Karpas-422 (cell line): Measurements from ENCODE around the gene NIPSNAP2. TPM values are rescaled to one million over a fixed set of nuclear protein-coding genes. Genes with fewer than 3 reads are reported as not detected.

Experiments used
- DNase-seq: peaks from one replicate; pipeline ENCODE4 v3.0.0-alpha.2; 2015
- H2AFZ ChIP-seq: fragments of 200-600 bp; sonication (generic); 2 replicates; pipeline ENCODE4 v1.6.1; 2014; ENCODE audit warnings: antibody characterized with exemption, low read length, mixed read lengths
- H3K27ac ChIP-seq: fragments of 200-600 bp; sonication (generic); 2 replicates; pipeline ENCODE4 v1.5.1; 2014; ENCODE audit warnings: mild to moderate bottlenecking, low read length, moderate library complexity
- H3K27me3 ChIP-seq: fragments of 200-600 bp; sonication (generic); 2 replicates; pipeline ENCODE4 v1.6.1; 2014; ENCODE audit warnings: low read length, mixed read lengths
- H3K36me3 ChIP-seq: fragments of 200-600 bp; sonication (generic); 2 replicates; pipeline ENCODE4 v1.6.1; 2014; ENCODE audit warnings: low read length, mixed read lengths; ENCODE audit not compliant: insufficient read depth
- H3K4me1 ChIP-seq: fragments of 200-600 bp; sonication (generic); 2 replicates; pipeline ENCODE4 v1.6.1; 2014; ENCODE audit warnings: mild to moderate bottlenecking, low read length, mixed read lengths
- H3K4me2 ChIP-seq: fragments of 200-600 bp; sonication (generic); 2 replicates; pipeline ENCODE4 v1.6.1; 2014; ENCODE audit warnings: low read length, low read depth, mild to moderate bottlenecking; ENCODE audit not compliant: poor library complexity, severe bottlenecking
- H3K4me3 ChIP-seq: fragments of 200-600 bp; sonication (generic); 2 replicates; pipeline ENCODE4 v1.5.1; 2014; ENCODE audit warnings: mild to moderate bottlenecking, antibody characterized with exemption, low read length, mixed read lengths
- H3K79me2 ChIP-seq: fragments of 200-600 bp; sonication (generic); 2 replicates; pipeline ENCODE4 v1.6.1; 2014; ENCODE audit warnings: mild to moderate bottlenecking, low read length, mixed read lengths
- H3K9ac ChIP-seq: fragments of 200-600 bp; sonication (generic); 2 replicates; pipeline ENCODE4 v1.6.0; 2014; ENCODE audit warnings: low read length
- H3K9me2 ChIP-seq: fragments of 200-600 bp; sonication (generic), shearing (Covaris generic); replicated peaks from 2 replicates; pipeline ENCODE4 v1.6.0; 2014; ENCODE audit warnings: mild to moderate bottlenecking, low read length, moderate library complexity; ENCODE audit not compliant: insufficient read depth
- H3K9me3 ChIP-seq: fragments of 300-700, 200-600 bp; sonication (generic); 2 replicates; pipeline ENCODE4 v1.6.1; 2014; ENCODE audit warnings: low read length, mixed read lengths
- H4K20me1 ChIP-seq: fragments of 200-600 bp; sonication (generic); 2 replicates; pipeline ENCODE4 v1.6.1; 2014; ENCODE audit warnings: mild to moderate bottlenecking, antibody characterized with exemption, low read length, low read depth; ENCODE audit not compliant: insufficient read depth
- total RNA-seq: library from RNA; depleted of rRNA; stranded (reverse); fragments of >200 nt; shearing (Covaris generic); gene quantifications from 2 replicates; pipeline ENCODE4 v1.2.3, GENCODE V29; 2014; ENCODE audit warnings: low replicate concordance

NIPSNAP2 gene
- total RNA-seq, 1 experiment from 2014 or later: 48.6 TPM

- H3K27me3 ChIP-seq: no peaks in the 10 kb centered on the region
- H3K79me2 ChIP-seq: peaks cover 87% of the 10 kb centered on the region
- no peaks in the 10 kb centered on the region for H3K36me3 ChIP-seq
- H3K27ac ChIP-seq: no peak overlapping the region
- H3K9me3 ChIP-seq: no peaks in the 10 kb centered on the region
- H3K4me3 ChIP-seq: no peak overlapping the region
- H2AFZ ChIP-seq: no peak overlapping the region
- peaks cover 8% of the 10 kb centered on the region for H3K4me1 ChIP-seq
- H4K20me1 ChIP-seq: 0 out of 2 replicates have a peak, but pooled peaks cover 4% of the 10 kb centered on the region
- no peak overlapping the region for H3K9ac ChIP-seq
- no peak for DNase-seq
- H3K9me2 ChIP-seq: no peaks in the 10 kb centered on the region
- no peak overlapping the region for H3K4me2 ChIP-seq
Observed at GRCh38 chr7:55969391-55969790, 5.0 kb downstream of the NIPSNAP2 start.

- H4K20me1 ChIP-seq: 0 out of 2 replicates have a peak, but pooled peaks cover 4% of the 10 kb centered on the region
Observed at GRCh38 chr7:55970561-55970960, 6.2 kb downstream of the NIPSNAP2 start.

GRCh38 chr7:55970978-55971377 lies 6.6 kb downstream of the NIPSNAP2 start:
- Histone ChIP-seq H3K4me1 (no peaks in the 10 kb centered on the region; the same call in 1 of the 2 replicates), H3K9me2 (no peaks in the 10 kb centered on the region), H3K36me3 (no peaks in the 10 kb centered on the region), H3K4me3 (no peak overlapping the region), H3K27ac (no peak overlapping the region), H3K79me2 (peaks cover 88% of the 10 kb centered on the region), H4K20me1 (0 out of 2 replicates have a peak, but pooled peaks cover 4% of the 10 kb centered on the region), H3K9ac (no peak overlapping the region), H3K9me3 (no peaks in the 10 kb centered on the region), H3K27me3 (no peaks in the 10 kb centered on the region), H3K4me2 (no peak overlapping the region), H2AFZ (no peak overlapping the region)
- DNase-seq: no peak

More at GRCh38 chr7:55970561-55970960, 6.2 kb downstream of the NIPSNAP2 start:
- no peaks in the 10 kb centered on the region for H3K9me2 ChIP-seq
- peaks cover 4% of the 10 kb centered on the region for H3K4me1 ChIP-seq
- no peak for DNase-seq
- H2AFZ ChIP-seq: no peak overlapping the region
- H3K27ac ChIP-seq: no peak overlapping the region
- no peak overlapping the region for H3K4me3 ChIP-seq
- H3K79me2 ChIP-seq: peaks cover 88% of the 10 kb centered on the region
- no peaks in the 10 kb centered on the region for H3K36me3 ChIP-seq
- H3K9ac ChIP-seq: no peak overlapping the region
- H3K27me3 ChIP-seq: no peaks in the 10 kb centered on the region
- no peak overlapping the region for H3K4me2 ChIP-seq
- H3K9me3 ChIP-seq: no peaks in the 10 kb centered on the region

GRCh38 chr7:55973747-55974250 lies 9.4 kb downstream of the NIPSNAP2 start:
- Histone ChIP-seq H3K4me3 (no peak overlapping the region), H3K4me1 (no peaks in the 10 kb centered on the region), H3K36me3 (peaks cover 6% of the 10 kb centered on the region), H3K9ac (no peak overlapping the region), H3K9me2 (no peaks in the 10 kb centered on the region), H2AFZ (no peak overlapping the region), H3K27ac (no peak overlapping the region), H3K27me3 (no peaks in the 10 kb centered on the region), H4K20me1 (0 out of 2 replicates have a peak, but pooled peaks cover 4% of the 10 kb centered on the region), H3K4me2 (no peak overlapping the region), H3K9me3 (no peaks in the 10 kb centered on the region), H3K79me2 (peaks cover 81% of the 10 kb centered on the region)
- DNase-seq: no peak

GRCh38 chr7:55975988-55976633 lies 11.7 kb downstream of the NIPSNAP2 start:
- Histone ChIP-seq H3K9me2 (no peaks in the 10 kb centered on the region), H2AFZ (no peak overlapping the region), H3K4me3 (no peak overlapping the region), H4K20me1 (no peaks in the 10 kb centered on the region), H3K36me3 (peaks cover 17% of the 10 kb centered on the region), H3K9ac (no peak overlapping the region), H3K9me3 (no peaks in the 10 kb centered on the region), H3K27ac (no peak overlapping the region), H3K27me3 (no peaks in the 10 kb centered on the region), H3K4me1 (no peaks in the 10 kb centered on the region), H3K79me2 (peaks cover 61% of the 10 kb centered on the region), H3K4me2 (no peak overlapping the region)
- DNase-seq: no peak

- no peak for DNase-seq
- H3K4me3 ChIP-seq: no peak overlapping the region
- H3K4me1 ChIP-seq: no peaks in the 10 kb centered on the region
- H3K36me3 ChIP-seq: peaks cover 22% of the 10 kb centered on the region
- H3K27ac ChIP-seq: no peak overlapping the region
- H3K9me2 ChIP-seq: no peaks in the 10 kb centered on the region
- peaks cover 44% of the 10 kb centered on the region for H3K79me2 ChIP-seq
- H2AFZ ChIP-seq: no peak overlapping the region
- H3K4me2 ChIP-seq: no peak overlapping the region
- no peaks in the 10 kb centered on the region for H4K20me1 ChIP-seq
- H3K9ac ChIP-seq: no peak overlapping the region
- no peaks in the 10 kb centered on the region for H3K9me3 ChIP-seq
- no peaks in the 10 kb centered on the region for H3K27me3 ChIP-seq
Observed at GRCh38 chr7:55977831-55978230, 13.4 kb downstream of the NIPSNAP2 start.

GRCh38 chr7:55980266-55980665 lies 15.9 kb downstream of the NIPSNAP2 start:
- Histone ChIP-seq H3K79me2 (peaks cover 24% of the 10 kb centered on the region), H3K9me3 (no peaks in the 10 kb centered on the region), H2AFZ (no peak overlapping the region), H3K27ac (no peak overlapping the region), H3K4me3 (no peak overlapping the region), H3K4me2 (no peak overlapping the region), H3K4me1 (no peaks in the 10 kb centered on the region), H3K9me2 (no peaks in the 10 kb centered on the region), H4K20me1 (no peaks in the 10 kb centered on the region), H3K27me3 (no peaks in the 10 kb centered on the region), H3K9ac (no peak overlapping the region), H3K36me3 (peaks cover 38% of the 10 kb centered on the region)
- DNase-seq: no peak

GRCh38 chr7:55983537-55983936 lies 19.2 kb downstream of the NIPSNAP2 start:
- H3K4me2 ChIP-seq: no peak overlapping the region

More at GRCh38 chr7:55983537-55983936, 19.2 kb downstream of the NIPSNAP2 start:
- no peak for DNase-seq
- Histone ChIP-seq H3K27ac (no peak overlapping the region), H3K4me3 (no peak overlapping the region), H2AFZ (no peak overlapping the region), H3K9ac (no peak overlapping the region), H3K79me2 (no peaks in the 10 kb centered on the region), H3K9me2 (no peaks in the 10 kb centered on the region), H3K27me3 (no peaks in the 10 kb centered on the region), H3K9me3 (no peaks in the 10 kb centered on the region), H3K36me3 (peaks cover 34% of the 10 kb centered on the region; the same call in 1 of the 2 replicates), H4K20me1 (no peaks in the 10 kb centered on the region), H3K4me1 (no peaks in the 10 kb centered on the region)
